Psoas muscle (tissue), 8 donors: ENCODE measurements around the gene ZNF268. TPM values are rescaled to one million over a fixed set of nuclear protein-coding genes. Genes with fewer than 3 reads are reported as not detected.
"Not testable (repeated sequence)": the region's sequence is repeated elsewhere in the genome, so short reads cannot be mapped to it uniquely, and the experiment has no call there.

ENCODE experiments used
- ATAC-seq, 4 donors: fragments of 200-7000 bp; cut with Tn5 transposase; one replicate each; pipeline ENCODE4 v1.9.1; 2020; ENCODE audit warnings: moderate library complexity in 3 of 4, mild to moderate bottlenecking in 2 of 4
- DNase-seq, 2 donors: peaks; one replicate each; pipeline ENCODE4 v3.0.0-alpha.2; 2020
- H3K27ac ChIP-seq: fragments of 200-600 bp; one replicate; pipeline ENCODE4 v1.8.0; 2022
- H3K27me3 ChIP-seq, 3 donors: fragments of 200-600 bp in 1 of 3; one replicate each; pipeline versions ENCODE4 v1.6.1 to v1.8.0; 2013 to 2022; ENCODE audit warnings: low read length in 2 of 3, mild to moderate bottlenecking in 2 of 3, moderate library complexity in 1 of 3; ENCODE audit not compliant: insufficient read depth in 3 of 3
- H3K36me3 ChIP-seq, 2 donors: fragments of 200-600 bp in 1 of 2; one replicate each; pipeline versions ENCODE4 v1.6.1 to v1.8.0; 2013 to 2022; ENCODE audit warnings: low read depth in 1 of 2, mild to moderate bottlenecking in 1 of 2, moderate library complexity in 1 of 2; ENCODE audit not compliant: insufficient read depth in 1 of 2
- H3K4me1 ChIP-seq: fragments of 200-600 bp; one replicate; pipeline ENCODE4 v1.8.0; 2022
- H3K4me3 ChIP-seq: fragments of 200-600 bp; one replicate; pipeline ENCODE4 v1.8.0; 2022; ENCODE audit warnings: mild to moderate bottlenecking
- H3K9me3 ChIP-seq: fragments of 200-600 bp; one replicate; pipeline ENCODE4 v1.8.0; 2022
- CTCF ChIP-seq: fragments of 200-600 bp; IDR thresholded peaks from one replicate; pipeline ENCODE4 v1.8.0; 2022; ENCODE audit warnings: antibody characterized with exemption
- WGBS, 3 donors: extraction: QIAGEN DNeasy Blood & Tissue Kit; methylation state at CpG; one replicate each; pipeline versions ENCODE4 v1.1.6 to v1.1.7; 2013; 5-methylcytosine and 5-hydroxymethylcytosine counted together
- intact Hi-C, 2 donors: fragments of 100-400 bp; cut with DNase I; formaldehyde crosslinking; loops; one replicate each; pipeline versions ENCODE4 v1.11.0 to v1.14.2; 2022
- polyA plus RNA-seq, 3 donors: library from polyadenylated mRNA; stranded (reverse); fragments of 200-250 nt; gene quantifications; one replicate each; pipeline ENCODE4 v1.2.3, GENCODE V29; 2013
- total RNA-seq, 4 donors: library from RNA; stranded (reverse); fragmentation: NEBNext Ultra II Directional in 2 of 4; extraction: Animal tissue kit (Norgen Biotek cat#: 25700) in 2 of 4; gene quantifications; one replicate each; pipeline versions ENCODE4 v1.2.1 to v1.2.4, GENCODE V29; 2021 to 2023
- donor health status: healthy with polysubstance abuse.
- donor health status: DM: no; HTN: no; CAD: no; lungs with moderate emphysema.
- donor health status: Bipolar disorder and iron deficiency.
- donor health status: healthy.
- donor health status: DM: yes; HTN: yes; CAD: no.
- donor health status: DM: no; HTN: no; CAD: no.
- donor health status: DM: no; HTN: no; CAD: no.
- donor health status: DM: yes; HTN: yes; CAD: no.

ZNF268 gene
- total and polyA plus RNA-seq, 7 donors: 1.1 to 6.4 (median 5.6) TPM

DNA sequence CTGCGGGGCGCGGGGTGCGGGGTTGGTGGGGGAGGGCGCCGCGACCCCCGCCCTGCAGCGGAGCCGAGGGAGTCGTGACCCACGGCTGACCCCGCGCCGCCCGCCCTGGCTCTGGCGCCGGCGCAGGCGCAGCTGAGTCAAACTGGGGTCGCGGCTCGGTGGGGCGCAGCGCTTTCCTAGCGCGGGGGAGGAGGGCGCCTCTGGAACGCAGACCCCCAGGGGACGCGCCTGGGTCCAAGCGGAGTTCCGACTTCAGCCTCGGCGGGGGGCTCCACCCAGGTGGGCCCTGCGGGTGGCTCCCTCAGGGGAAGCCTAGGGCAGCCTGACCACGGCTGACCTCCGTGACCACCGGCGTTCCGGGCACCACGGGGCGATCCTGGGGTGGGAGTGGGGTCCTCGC, 54.8 kb downstream of the ZNF268 start:
- Histone ChIP-seq H3K27ac (no peak overlapping the region), H3K36me3 (no peaks in the 10 kb centered on the region), H3K27me3 (no peaks in the 10 kb centered on the region), H3K4me3 (no peak overlapping the region), H3K9me3 (no peaks in the 10 kb centered on the region), H3K4me1 (no peaks in the 10 kb centered on the region)
- intact Hi-C loops: no loop called here
- ATAC-seq: no peak
- 42 to 51% (median 47%) methylated on average over 34 to 44 of the region's 44 CpGs for WGBS, 3 donors
- no peak for DNase-seq
- TF ChIP-seq CTCF: no peak

GRCh38 chr12:133236556-133236955, 55.3 kb downstream of the ZNF268 start:
- Histone ChIP-seq H3K27ac (no peak overlapping the region), H3K27me3 (no peaks in the 10 kb centered on the region), H3K9me3 (no peaks in the 10 kb centered on the region), H3K36me3 (no peaks in the 10 kb centered on the region), H3K4me3 (no peak overlapping the region), H3K4me1 (no peaks in the 10 kb centered on the region)
- 87 to 91% (median 91%) methylated on average over 12 of the region's 12 CpGs for WGBS, 3 donors
- intact Hi-C loops: no loop called here
- ATAC-seq: no peak
- no peak for TF ChIP-seq CTCF
- DNase-seq: no peak

DNA sequence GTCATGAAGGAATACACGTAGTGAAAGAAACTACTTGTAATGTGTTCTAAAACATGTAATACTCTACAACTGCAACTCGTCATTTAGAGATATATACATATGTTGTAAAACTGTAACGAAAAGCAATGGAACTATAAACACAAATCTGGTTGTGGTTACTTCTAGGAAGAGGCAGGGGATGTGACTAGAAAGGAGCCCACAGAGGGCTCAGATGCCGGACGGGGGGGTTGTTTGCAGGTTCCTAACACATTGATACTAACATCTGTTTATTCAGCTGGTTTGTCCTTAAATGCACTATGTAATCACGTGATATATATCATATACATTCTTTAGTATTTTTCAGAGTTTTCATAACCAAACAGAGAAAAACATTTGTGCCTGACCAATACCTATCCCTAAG, 70.4 kb downstream of the ZNF268 start:
- ATAC-seq (no peak), DNase-seq (no peak)
- H3K4me1 ChIP-seq: no peaks in the 10 kb centered on the region
- intact Hi-C loops: no loop called here
- H3K27ac ChIP-seq: no peak overlapping the region
- H3K27me3 ChIP-seq: no peaks in the 10 kb centered on the region
- H3K36me3 ChIP-seq: no peaks in the 10 kb centered on the region
- H3K4me3 ChIP-seq: no peak overlapping the region
- WGBS, 3 donors: 58 to 64% (median 59%) methylated on average over 6 of the region's 6 CpGs
- H3K9me3 ChIP-seq: no peaks in the 10 kb centered on the region
- TF ChIP-seq CTCF: no peak

GRCh38 chr12:133255833-133256232, 74.5 kb downstream of the ZNF268 start:
- H3K27me3 ChIP-seq, H3K36me3 ChIP-seq, intact Hi-C loops, DNase-seq, H3K4me3 ChIP-seq, H3K4me1 ChIP-seq, H3K9me3 ChIP-seq, H3K27ac ChIP-seq, ATAC-seq: not testable (repeated sequence)
- whole genome bisulfite sequencing, 3 donors: 27 to 33% (median 32%) methylated on average over 1 of the region's 1 CpG

GRCh38 chr12:133256321-133256720, 75.0 kb downstream of the ZNF268 start:
- Histone ChIP-seq H3K4me1 (no peaks in the 10 kb centered on the region), H3K36me3 (no peaks in the 10 kb centered on the region), H3K9me3 (no peaks in the 10 kb centered on the region), H3K4me3 (no peak overlapping the region), H3K27ac (no peak overlapping the region), H3K27me3 (no peaks in the 10 kb centered on the region)
- TF ChIP-seq CTCF: no peak
- no peak for ATAC-seq
- 18 to 34% (median 31%) methylated on average over 1 of the region's 1 CpG for WGBS, 3 donors
- intact Hi-C loops: no loop called here
- DNase-seq: no peak
